ENCODE measurements around the gene LRRC10.
A peak's percentile ranks its signal among the peaks of the same experiment; 100 is the strongest.
"Not testable (repeated sequence)": the region's sequence is repeated elsewhere in the genome, so short reads cannot be mapped to it uniquely, and the experiment has no call there.

Gene LRRC10

GRCh38 chr12:69619050-69619449 is 8.3 kb upstream of the LRRC10 start:
- DNase-seq (ENCODE audit: low read depth in 2 of 2) = no peak

GRCh38 chr12:69616025-69616424 is 5.3 kb upstream of the LRRC10 start:
- no peak for DNase-seq (ENCODE audit: low read depth in 2 of 2)

GRCh38 chr12:69613351-69613750 is 2.6 kb upstream of the LRRC10 start:
- DNase-seq (ENCODE audit: low read depth in 2 of 2) = no peak

- DNase-seq (ENCODE audit: low read depth in 2 of 2) = no peak
Measured at GRCh38 chr12:69610126-69610525, 581 bp downstream of the LRRC10 start.

- DNase-seq (ENCODE audit: low read depth in 2 of 2) = no peak
Measured at GRCh38 chr12:69608114-69608513, 2.6 kb downstream of the LRRC10 start.

GRCh38 chr12:69604275-69604674 is 6.4 kb downstream of the LRRC10 start:
- DNase-seq (ENCODE audit: low read depth in 2 of 2) = not testable (repeated sequence)

GRCh38 chr12:69603556-69603955 is 7.2 kb downstream of the LRRC10 start:
- not testable (repeated sequence) for DNase-seq (ENCODE audit: low read depth in 2 of 2)

- no peak for DNase-seq (ENCODE audit: low read depth in 2 of 2)
Measured at GRCh38 chr12:69602954-69603353, 7.8 kb downstream of the LRRC10 start.

- no peak for DNase-seq (ENCODE audit: low read depth in 2 of 2)
Measured at GRCh38 chr12:69601962-69602685, 8.6 kb downstream of the LRRC10 start.

GRCh38 chr12:69600804-69601203 is 9.9 kb downstream of the LRRC10 start:
- DNase-seq (ENCODE audit: low read depth in 2 of 2) = no peak

- DNase-seq (ENCODE audit: low read depth in 2 of 2) = no peak
Measured at GRCh38 chr12:69598174-69598753, 12.4 kb downstream of the LRRC10 start.

GRCh38 chr12:69595689-69596088 is 15.0 kb downstream of the LRRC10 start:
- DNase-seq (ENCODE audit: low read depth in 2 of 2) = no peak

GRCh38 chr12:69589082-69589481 is 21.6 kb downstream of the LRRC10 start:
- DNase-seq (ENCODE audit: low read depth in 2 of 2) = no peak

- DNase-seq (ENCODE audit: low read depth in 2 of 2) = no peak
Measured at GRCh38 chr12:69588527-69588926, 22.2 kb downstream of the LRRC10 start.

GRCh38 chr12:69585189-69586062 is 25.3 kb downstream of the LRRC10 start, which contains the start of gene CCT2:
CCT2 (plus strand) TSS chr12:69585459; CDS start chr12:69585522, 63 bp downstream.
- peak; percentile 95 for DNase-seq (ENCODE audit: low read depth in 2 of 2)

GRCh38 chr12:69583203-69583602 is 27.5 kb downstream of the LRRC10 start:
- no peak for DNase-seq (ENCODE audit: low read depth in 2 of 2)

GRCh38 chr12:69580074-69580473 is 30.6 kb downstream of the LRRC10 start:
- no peak for DNase-seq (ENCODE audit: low read depth in 2 of 2)

- DNase-seq (ENCODE audit: low read depth in 2 of 2) = no peak
Measured at GRCh38 chr12:69579029-69579428, 31.7 kb downstream of the LRRC10 start.

- no peak for DNase-seq (ENCODE audit: low read depth in 2 of 2)
Measured at GRCh38 chr12:69578283-69578682, 32.4 kb downstream of the LRRC10 start.

- DNase-seq (ENCODE audit: low read depth in 2 of 2) = no peak
Measured at GRCh38 chr12:69575346-69575745, 35.4 kb downstream of the LRRC10 start.

GRCh38 chr12:69570545-69571399 is 39.9 kb downstream of the LRRC10 start:
- DNase-seq (ENCODE audit: low read depth in 2 of 2) = peak; percentile 21 to 52
